ENCODE measurements around the gene VSIG10L2.

Gene VSIG10L2

GRCh38 chr11:125941619-125942611 lies 3.9 kb upstream of the VSIG10L2 start:
- no peak for TF ChIP-seq TEAD4 (IDR thresholded peaks at IDR 0.05)
- no peak for TF ChIP-seq REST (IDR thresholded peaks at IDR 0.05; ENCODE audit: low read depth)
- no peak for TF ChIP-seq NFIC (IDR thresholded peaks at IDR 0.05)
- TF ChIP-seq RAD21 (IDR thresholded peaks at IDR 0.05; ENCODE audit: low read depth) = peak; percentile 79
- no peak for TF ChIP-seq EGR1 (IDR thresholded peaks at IDR 0.05)
- TF ChIP-seq EP300 (IDR thresholded peaks at IDR 0.05; ENCODE audit: borderline replicate concordance) = no peak
- no peak for TF ChIP-seq TAF1 (IDR thresholded peaks at IDR 0.05; ENCODE audit: low read depth)

GRCh38 chr11:125942771-125943428 lies 2.9 kb upstream of the VSIG10L2 start:
- TF ChIP-seq TEAD4 (IDR thresholded peaks at IDR 0.05) (no peak), MAX (IDR thresholded peaks at IDR 0.05) (no peak), TCF12 (IDR thresholded peaks at IDR 0.05; ENCODE audit: low read depth) (no peak)

- TF ChIP-seq, protein P1, sequence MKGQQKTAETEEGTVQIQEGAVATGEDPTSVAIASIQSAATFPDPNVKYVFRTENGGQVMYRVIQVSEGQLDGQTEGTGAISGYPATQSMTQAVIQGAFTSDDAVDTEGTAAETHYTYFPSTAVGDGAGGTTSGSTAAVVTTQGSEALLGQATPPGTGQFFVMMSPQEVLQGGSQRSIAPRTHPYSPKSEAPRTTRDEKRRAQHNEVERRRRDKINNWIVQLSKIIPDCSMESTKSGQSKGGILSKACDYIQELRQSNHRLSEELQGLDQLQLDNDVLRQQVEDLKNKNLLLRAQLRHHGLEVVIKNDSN (IDR thresholded peaks at IDR 0.05) = no peak
- TF ChIP-seq TEAD4 (IDR thresholded peaks at IDR 0.05) (no peak), CEBPB (IDR thresholded peaks at IDR 0.05) (no peak), EGR1 (IDR thresholded peaks at IDR 0.05) (no peak), EP300 (IDR thresholded peaks at IDR 0.05; ENCODE audit: borderline replicate concordance) (no peak), CREB1 (IDR thresholded peaks at IDR 0.05; ENCODE audit: low read depth) (no peak), TAF1 (IDR thresholded peaks at IDR 0.05; ENCODE audit: low read depth) (no peak), TCF12 (IDR thresholded peaks at IDR 0.05; ENCODE audit: low read depth) (no peak), NFIC (IDR thresholded peaks at IDR 0.05) (no peak), MAX (IDR thresholded peaks at IDR 0.05) (no peak), RAD21 (IDR thresholded peaks at IDR 0.05; ENCODE audit: low read depth) (no peak), YY1 (IDR thresholded peaks at IDR 0.05; ENCODE audit: low read depth) (no peak), REST (IDR thresholded peaks at IDR 0.05; ENCODE audit: low read depth) (no peak), ZBTB7A (IDR thresholded peaks at IDR 0.05; ENCODE audit: low read depth) (no peak)
Measured at GRCh38 chr11:125943661-125944349, 2.0 kb upstream of the VSIG10L2 start.

DNA sequence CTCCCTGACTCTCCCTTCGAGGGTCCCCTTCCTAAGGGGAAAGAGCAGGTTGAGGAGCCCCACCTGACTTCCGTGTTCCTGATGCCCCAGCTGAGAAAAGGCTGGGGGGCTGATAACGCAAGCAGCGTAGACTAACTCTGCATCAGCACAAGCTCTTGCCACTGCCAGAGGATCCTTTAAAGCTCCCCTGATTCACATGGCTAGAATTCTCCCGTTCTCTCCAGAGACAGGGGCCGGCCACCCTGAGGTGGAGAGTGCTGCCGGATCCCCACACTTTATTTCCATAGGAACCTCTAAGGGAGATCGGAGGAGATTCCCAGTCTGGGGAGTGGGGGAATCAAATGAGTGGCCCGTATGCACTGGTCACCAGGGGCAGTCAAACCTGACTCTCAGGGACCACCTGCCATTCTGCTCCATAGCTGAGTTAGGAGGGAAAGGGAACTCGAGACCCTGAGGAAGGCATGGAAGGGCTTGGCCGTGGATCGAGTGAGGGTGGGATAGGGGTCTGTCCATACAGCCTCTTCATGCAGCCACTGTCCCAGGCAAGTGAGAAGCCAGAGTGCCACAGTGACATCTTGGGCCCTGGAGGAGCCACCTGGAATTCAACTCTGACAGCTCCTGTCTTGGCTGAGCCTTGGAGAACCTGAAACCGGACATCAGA lies 1.4 kb upstream of the VSIG10L2 start:
- TF ChIP-seq NFIC (IDR thresholded peaks at IDR 0.05) = no peak
- TF ChIP-seq, protein P1 (IDR thresholded peaks at IDR 0.05) = no peak
- TF ChIP-seq TEAD4 (IDR thresholded peaks at IDR 0.05) = no peak
- no peak for TF ChIP-seq EGR1 (IDR thresholded peaks at IDR 0.05)
- TF ChIP-seq YY1 (IDR thresholded peaks at IDR 0.05; ENCODE audit: low read depth) = no peak
- no peak for TF ChIP-seq REST (IDR thresholded peaks at IDR 0.05; ENCODE audit: low read depth)
- TF ChIP-seq TAF1 (IDR thresholded peaks at IDR 0.05; ENCODE audit: low read depth) = no peak
- no peak for TF ChIP-seq CEBPB (IDR thresholded peaks at IDR 0.05)
- TF ChIP-seq EP300 (IDR thresholded peaks at IDR 0.05; ENCODE audit: borderline replicate concordance) = no peak
- no peak for TF ChIP-seq MAX (IDR thresholded peaks at IDR 0.05)
- TF ChIP-seq ZBTB7A (IDR thresholded peaks at IDR 0.05; ENCODE audit: low read depth) = no peak
- TF ChIP-seq RAD21 (IDR thresholded peaks at IDR 0.05; ENCODE audit: low read depth) = no peak
- no peak for TF ChIP-seq FOXM1 (IDR thresholded peaks at IDR 0.05; ENCODE audit: borderline replicate concordance, low read depth)
- TF ChIP-seq CREB1 (IDR thresholded peaks at IDR 0.05; ENCODE audit: low read depth) = no peak
- no peak for TF ChIP-seq TCF12 (IDR thresholded peaks at IDR 0.05; ENCODE audit: low read depth)
